Epidermal melanocyte (primary cell): ENCODE data around the gene CD300H.

ENCODE experiments used
- DNase-seq: peaks from one replicate; pipeline ENCODE4 v3.0.0; 2011; ENCODE audit warnings: low spot score; ENCODE audit not compliant: insufficient read length

CD300H gene

DNA sequence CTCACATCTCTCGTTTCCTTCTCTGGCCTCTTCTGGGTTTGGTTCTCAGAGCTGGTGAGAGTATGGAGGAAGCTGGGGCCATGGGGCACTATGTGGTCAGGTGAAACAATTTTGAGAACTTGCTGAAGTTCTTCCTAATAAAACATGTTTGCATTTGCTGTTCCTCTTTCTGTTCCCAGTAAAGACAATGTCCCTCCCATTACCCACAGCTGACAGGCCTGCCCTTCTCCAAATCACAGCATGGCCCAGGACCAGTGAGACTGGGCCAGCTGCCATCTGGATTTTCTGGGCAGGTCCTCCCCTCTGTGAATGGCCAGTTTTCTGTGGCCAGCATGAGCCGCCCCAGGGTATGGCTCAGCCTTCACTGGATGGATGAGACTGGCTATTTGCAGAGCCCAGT lies at the start of gene CD300H:
Gene CD300H, minus strand, starts transcription at position 113 of the 400 bp plus-strand sequence.
- no peak for DNase-seq

DNA sequence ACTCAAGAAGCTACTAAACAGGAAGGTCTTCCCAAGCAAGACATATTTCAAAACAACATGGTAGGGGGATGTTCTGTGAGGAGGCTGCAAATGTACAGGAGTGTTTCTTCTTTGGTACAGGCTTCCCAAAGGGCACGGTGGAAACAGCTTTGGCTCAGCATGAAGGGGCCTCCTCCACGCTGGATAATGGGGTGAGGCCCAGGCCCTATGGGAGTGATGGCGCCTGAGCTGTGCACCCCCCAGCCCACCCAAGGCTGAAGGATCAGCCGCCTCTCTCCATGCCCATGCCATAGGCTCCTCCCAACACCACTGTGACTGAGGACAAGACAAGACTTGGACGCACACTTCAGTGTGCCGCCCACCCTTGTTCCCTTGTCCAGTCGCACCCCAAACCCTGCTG lies 49.4 kb upstream of the CD300H start:
- DNase-seq: no peak

DNA sequence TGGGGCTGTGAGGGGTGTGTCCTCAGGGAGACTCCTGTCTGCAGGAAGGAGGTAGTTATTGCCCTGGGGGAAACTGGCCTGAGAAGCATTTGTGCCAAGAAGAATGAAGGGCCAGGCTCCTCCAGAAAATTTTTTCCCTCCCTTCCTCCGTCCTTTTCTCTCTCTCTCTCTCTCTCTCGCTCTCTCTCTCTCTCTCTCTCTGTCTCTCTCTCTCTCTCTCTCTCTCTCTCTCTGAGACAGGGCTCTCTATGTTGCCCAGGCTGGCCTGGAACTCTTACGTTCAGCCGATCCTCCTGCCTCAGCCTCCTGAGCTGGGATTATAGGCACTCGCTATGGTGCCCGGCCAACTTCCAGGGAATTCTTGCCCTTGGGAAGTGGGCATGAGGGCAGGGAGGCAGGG lies 44.7 kb upstream of the CD300H start:
- no peak for DNase-seq

DNA sequence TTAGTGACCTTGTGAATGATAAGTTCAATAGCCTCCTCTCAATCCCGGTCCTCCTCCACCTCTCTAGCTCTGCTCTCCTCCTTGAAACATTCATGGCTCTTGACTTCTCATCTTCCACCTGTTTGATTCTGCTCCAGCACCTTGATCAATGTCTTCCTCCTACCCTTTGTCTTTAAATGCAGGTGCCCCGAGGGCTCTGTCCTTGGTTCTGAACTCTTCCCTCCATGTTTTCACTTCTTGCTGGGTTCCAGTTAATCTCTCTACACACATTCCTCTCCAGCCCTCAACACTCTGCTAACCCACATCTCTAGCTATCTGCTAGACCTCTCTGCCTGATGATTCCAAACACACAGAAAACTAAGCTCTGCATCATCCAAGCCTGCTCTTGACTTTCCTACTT lies 42.8 kb upstream of the CD300H start:
- no peak for DNase-seq

DNA sequence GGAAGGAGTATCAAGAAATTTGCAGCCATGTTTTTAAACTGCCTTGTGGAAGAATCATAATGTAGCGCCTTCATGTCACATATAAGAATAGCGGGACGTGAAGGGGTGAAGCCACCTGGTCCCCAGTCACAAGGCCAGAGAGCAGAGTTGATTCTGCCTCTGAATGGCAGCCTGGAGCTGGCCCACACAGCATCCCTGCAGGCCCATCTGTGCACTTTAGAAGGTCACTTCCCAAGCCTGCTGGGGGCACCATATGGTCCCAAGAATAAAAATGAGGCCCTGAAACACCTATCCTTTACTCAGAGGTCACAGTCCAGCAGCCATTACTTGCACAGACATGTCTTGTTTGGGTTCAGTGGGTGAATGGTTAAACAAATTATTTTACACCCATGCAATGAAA lies 41.2 kb upstream of the CD300H start:
- DNase-seq: no peak

DNA sequence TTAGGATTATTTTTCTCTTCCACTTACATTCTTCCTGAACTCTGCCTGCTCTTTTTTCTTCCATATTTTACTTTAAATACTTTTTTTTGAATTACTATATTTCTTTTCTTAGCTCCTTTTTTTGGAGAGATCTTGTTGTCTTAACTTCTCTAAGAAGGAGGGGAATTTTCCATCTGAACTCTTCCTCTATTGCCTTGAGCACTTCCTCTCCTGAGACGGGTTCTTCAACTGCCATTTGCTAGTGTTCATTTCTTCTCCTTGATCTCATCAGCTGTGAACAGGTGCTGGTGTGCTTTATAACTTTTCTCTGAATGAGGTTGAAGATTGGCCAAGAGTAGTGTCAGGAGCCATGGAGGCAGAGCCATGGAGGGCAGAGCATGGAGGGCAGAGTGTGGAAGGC lies 39.9 kb upstream of the CD300H start:
- DNase-seq: no peak

DNA sequence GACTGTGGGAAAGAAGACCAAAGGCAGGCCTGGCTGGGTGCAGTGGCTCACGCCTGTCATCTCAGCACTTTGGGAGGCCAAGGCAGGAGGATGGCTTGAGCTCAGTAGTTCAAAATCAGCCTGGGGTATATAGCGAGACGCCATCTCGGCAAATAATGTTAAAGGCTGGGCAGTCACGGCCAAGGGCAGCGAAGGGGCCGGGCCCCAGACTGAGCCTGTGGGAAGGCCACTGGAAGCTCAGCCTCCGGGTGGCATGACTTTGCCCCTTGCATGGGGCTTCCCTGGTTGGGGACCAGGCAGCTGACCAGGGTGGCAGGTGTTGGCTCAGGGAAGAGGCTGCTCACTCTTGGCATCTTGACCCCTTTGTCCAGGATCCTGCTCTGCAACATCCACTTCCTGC lies 38.7 kb upstream of the CD300H start:
- DNase-seq: no peak

DNA sequence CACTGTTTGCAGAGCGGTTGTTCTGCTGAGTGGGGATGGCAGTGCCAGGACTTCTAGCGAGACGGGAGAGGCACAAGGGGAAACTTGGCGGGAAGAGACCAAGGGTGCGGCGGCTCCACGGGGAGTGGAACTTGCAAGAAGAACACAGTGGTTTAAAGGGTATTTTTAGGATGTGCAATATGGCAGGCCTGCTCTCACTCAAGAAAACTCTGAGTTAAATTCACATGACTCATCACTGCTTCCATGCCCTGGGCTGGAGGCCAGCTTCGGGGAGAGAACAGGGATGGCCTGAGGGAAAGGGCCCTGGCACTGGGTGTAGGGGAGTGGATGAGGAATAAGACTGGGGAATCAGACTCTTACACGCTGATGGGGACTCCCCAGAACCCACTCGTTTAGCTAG lies 38.1 kb upstream of the CD300H start:
- DNase-seq: no peak

DNA sequence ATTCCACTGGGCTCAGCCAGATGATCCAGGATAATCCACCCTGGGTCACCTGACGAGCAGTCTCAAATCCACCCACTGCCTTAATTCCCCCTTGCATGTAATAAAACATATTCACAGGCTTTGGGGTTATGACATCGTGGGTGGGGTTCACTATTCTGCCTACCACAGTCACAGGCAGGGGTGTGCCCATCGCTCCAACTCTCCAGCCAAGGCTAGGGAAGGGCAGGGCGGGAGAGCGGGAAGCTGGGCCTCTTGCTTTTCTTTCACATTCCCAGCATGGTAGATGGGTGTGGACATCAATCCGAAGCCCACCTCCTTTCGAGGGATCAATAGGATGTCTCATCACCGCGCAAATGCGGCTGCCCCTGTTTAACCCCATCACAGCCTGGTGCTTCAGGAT lies 37.5 kb upstream of the CD300H start:
- DNase-seq: no peak

DNA sequence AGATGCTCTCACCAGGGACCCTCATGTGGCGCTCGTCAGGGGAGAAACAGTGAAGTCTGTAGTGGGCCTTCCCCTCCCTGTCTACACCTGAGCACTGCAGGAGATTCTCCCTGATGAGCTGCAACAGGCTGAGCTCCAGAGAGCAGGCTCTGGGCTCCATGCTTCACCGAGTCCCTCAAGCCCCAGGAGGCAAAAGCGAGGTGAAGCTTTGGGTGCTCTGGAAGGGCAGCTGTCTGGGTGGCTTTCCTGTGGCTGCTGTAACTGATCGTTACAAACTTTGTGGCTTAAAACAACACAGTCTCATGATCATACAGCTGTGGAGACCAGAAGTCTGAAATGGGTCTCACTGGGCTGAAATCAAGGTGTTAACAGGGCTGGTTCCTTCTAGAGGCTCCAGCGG lies 36.9 kb upstream of the CD300H start:
- DNase-seq: no peak

DNA sequence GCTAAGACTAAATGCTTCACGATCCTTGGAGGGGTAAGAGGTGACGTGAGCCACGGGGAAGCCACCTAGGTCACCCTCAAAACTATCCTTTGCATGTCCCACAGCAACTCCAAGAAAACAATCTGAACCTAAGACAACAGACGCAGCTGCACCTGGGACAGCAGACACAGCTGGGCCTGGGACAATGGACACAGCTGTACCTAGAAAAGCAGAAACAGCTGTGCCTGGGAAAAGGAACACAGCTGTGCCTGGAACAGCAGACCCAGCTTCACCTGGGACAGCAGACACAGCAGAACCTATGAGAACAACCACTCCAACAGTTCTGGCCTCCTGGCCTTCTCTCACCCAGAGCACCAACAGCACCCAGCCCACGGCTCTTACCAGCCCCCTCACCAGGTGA lies 36.4 kb upstream of the CD300H start:
- no peak for DNase-seq

DNA sequence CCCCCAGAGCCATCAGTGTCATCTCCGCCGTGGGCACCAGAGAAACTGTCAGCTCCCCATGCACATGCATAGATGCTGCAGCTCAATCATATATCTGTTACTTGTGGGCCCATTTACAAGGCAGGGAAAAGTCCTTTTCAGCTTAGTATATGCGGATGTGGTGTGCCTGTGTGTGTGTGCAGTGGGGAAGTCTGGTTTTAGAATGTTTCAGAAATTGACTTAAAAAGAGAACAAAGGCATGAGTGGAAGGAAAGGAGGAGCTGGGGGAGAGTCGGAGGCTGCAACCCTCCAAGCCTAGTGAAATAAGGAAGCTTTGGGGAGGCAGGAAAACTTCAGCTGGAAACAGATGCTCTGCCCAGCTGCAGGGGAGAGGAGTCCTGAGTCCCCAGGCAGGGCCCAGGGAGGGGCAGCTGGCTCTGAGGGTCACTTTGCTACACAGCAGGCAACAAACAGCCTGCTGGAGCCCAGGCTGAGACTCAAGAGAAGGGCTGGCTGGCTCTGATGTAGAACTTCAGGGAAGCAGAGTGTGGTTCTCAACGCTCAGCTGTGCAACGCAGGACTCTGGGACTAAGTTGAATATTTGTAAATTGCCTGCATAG lies 35.8 kb upstream of the CD300H start:
- no peak for DNase-seq

DNA sequence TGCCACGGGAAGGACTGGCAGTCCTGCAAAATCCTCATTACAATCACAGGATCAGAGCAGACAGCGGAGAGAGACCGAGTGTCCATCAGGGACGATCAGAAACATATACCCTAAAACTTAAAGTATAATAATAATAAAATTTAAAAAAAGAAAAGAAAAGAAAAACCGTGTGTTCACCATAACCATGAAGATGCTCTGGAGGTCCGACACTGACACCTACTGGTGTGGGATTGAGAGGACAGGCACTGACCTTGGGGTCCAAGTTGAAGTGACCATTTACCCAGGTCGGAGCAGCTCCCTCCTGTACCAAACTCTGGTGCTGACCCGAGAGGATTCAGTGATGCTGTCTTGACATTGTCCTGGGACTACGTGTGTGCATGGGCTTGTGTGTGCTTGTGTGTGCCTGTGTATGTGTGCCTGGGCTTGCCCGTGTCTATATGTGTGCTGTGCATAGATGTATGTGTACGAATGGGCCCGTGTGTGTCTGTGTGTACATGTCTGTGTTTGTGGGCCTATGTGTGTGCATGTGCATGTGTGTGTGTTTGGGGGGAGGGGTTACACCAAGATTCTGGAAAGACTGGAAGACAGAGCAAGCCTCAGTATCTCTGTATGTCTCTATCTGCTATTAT lies 34.7 kb upstream of the CD300H start:
- no peak for DNase-seq

DNA sequence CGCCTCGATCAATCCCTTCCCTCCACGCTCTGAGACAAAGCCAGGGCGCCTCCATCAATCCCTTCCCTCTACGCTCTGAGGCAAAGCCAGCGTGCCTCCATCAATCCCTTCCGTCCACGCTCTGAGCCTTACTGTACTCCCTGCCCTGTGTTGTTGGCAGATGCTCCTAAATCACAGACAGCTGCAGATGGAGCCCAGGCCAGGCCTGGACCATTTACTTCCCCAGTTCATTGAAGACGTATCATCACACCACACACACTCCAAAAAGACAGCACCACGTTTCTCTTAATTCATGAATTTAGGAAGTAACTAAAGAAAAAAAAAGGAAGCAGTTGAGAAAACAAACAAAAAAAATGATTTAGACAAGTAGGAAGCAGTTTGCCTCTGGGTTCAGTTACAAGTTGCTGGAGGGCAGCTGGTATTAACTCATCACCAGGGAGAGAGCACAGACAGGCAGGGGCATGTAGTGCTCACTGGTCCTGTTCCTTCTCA lies 32.2 kb upstream of the CD300H start:
- no peak for DNase-seq

DNA sequence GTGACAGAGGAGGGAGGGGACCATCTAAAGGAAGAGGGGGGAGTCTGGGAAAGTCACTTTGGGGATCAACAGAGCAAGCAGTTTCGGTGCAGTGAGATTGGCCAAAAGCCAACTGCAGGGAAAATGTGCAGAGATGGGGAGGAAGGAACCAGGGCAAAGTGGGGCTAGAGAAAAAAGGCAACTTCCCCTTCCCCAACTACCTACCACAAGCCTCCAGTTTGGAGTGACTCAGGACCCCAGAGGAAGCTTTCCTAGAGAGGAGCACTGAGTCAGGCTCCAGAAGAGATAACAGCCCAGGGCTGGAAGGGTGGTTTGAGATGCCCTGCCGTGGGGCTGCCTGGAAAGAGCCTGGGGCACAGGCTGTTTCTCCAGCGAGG lies 31.7 kb upstream of the CD300H start:
- DNase-seq: no peak

DNA sequence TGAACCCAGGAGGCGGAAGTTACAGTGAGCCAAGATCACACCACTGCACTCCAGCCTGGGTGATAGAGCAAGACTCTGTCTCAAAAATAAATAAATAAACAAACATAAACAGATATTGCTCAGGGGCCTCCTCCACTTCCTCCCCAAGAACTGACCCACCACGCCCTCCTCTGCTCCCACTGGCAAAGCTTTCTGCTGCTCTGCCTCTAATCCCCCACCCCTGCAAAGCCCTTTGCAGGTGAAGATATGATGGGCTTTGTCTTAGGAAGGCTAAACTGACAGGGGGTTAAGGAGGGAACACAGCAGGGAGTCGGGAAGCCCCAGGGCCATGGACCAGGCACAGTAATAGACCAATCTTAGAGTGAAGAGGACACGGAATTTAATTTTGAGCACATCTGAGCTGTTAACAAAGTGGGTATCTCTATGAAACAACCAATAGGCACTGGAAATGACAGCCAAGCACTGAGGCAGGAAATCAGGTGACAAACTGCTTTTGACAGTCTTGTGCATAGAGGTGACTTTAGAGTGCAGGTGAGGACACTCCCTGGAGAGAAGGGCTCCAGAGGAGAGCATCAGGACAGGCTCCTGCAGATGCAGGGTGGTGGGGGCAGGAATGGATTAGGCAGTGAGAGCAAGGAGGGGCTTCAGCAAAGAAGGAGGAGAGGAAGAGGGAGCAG lies 31.2 kb upstream of the CD300H start:
- no peak for DNase-seq

DNA sequence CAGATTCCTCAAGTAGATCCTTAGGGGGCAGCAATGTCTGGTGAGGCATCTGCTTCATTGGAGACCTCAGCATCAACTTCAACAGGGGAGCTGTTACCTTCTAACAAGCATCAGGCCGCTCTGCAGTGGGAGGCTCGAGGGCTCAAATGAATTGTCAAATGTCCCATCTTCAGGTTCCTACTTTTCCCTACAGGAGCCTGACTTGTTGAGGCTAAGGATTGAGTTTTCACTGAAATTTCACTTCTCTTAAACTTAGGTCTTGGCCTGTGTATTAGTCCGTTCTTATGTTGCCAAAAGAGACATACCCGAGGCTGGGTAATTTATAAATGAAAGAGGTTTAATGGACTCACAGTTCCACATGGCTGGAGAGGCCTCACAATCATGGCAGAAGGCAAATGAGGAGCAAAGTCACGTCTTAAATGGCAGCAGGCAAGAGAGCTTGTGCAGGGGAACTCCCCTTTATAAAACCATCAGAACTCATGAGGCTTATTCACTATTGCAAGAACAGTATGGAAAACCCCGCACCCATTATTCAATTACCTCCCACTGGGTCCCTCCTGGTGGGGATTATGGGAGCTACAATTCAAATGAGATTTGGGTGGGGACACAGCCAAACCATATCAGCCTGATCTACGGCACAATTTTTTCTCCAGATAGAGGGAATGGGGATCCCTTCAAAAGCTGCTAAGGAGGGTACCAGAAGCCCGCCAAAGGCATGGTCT lies 29.9 kb upstream of the CD300H start:
- no peak for DNase-seq

DNA sequence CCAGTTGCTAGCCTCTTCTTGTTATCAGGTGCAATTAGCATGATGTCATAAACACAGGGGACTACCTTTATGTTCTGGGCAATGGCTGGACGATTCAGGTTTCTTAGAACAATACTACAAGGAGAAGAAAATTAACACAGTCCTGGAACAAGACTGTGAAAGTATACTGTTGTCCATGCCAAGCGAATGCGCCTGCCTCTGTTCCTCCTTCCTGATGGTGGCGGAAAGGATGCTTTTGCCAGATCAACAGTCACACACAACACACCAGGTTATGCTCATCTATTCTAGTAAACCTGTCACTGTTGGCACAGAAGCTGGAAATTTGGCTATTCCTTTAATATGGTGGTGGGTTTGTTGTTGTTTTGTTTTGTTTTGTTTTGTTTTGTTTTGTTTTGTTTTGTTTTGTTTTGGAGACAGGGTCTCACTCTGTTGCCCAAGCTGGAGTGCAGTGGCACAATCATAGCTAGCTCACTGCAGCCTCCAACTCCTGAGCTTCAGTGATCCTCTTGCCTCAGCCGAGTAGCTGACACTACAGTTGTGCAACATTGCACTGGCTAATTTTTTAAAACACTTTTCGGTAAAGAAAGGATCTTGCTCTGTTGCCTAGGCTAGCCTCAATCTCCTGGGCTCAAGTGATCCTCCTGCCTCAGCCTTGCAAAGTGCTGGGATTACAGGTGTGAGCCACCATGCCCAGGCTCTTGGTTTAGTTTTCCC lies 27.9 kb upstream of the CD300H start:
- no peak for DNase-seq

DNA sequence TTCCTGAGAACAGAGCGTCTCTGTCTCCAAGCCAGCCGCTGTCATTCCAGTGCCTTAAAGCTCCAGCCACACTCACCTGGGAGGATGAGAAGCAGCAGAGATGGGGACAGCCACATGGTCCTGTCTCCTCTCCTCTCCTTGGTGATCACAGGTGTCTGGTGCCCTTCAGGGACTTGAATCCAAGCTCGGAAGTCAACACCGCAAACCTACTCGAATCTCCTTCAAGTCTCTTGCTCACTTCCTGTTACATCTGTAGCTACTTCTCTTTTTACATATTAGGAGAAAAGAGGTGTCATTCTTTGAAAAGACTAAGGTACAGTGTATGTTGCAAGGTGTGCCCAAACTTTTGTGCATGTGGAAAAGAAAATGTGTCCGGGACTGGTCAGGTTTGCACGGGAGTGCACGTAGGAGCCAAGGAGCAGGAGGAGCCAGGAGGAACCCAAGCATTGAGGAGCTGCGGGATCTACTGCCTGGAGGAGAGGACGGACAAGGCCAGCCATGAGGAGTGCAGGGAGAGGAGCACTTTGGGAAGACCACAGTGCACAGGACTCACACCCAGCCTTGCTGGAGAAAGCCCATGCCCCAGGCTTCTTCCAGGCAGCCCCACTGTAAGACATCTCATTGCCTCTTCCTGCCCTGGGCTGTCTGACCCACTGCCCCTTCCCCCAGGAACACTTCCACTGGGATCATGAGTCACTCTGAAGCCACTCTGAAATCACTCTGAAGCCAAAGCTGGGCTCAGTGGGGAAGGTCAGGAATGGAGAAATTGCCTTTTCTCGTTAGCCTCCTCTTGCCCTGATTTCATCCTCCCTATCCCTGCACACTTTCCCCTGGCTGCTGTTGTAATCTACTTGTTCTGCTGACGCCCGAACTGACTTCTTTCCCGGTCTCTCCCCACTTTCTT lies 25.0 kb upstream of the CD300H start, which contains the start of gene CD300LD:
Gene CD300LD, minus strand, starts transcription at position 197 of the 904 bp plus-strand sequence. Its CDS starts 81 bp downstream, at position 116.
- DNase-seq: no peak

DNA sequence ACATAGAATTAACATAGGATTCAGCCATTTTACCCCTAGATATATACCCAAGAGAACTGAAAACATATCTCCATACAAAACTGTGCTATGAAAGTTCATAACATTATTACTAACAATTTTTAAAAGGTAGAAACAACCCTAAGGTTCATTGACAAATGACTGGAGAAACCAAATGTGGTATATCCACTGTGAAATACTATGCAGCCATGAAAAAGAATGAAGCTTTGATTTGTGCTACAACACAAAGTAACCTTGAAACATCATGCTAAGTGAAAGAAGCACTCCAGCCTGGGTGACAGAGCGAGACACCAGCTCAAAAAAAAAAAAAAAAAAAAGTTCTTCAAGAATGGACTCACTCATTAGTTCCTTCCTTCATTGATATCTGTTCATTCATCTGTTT lies 24.2 kb upstream of the CD300H start:
- DNase-seq: no peak
